Midbrain (tissue), 1 donor: ENCODE data around the gene ZSCAN2.
"Not testable (repeated sequence)": the region's sequence is repeated elsewhere in the genome, so short reads cannot be mapped to it uniquely, and the experiment has no call there.

ENCODE experiments used
- DNase-seq: peaks from one replicate; lab custom pipeline; 2025; lab: John Stamatoyannopoulos, UW

The ZSCAN2 gene

DNA sequence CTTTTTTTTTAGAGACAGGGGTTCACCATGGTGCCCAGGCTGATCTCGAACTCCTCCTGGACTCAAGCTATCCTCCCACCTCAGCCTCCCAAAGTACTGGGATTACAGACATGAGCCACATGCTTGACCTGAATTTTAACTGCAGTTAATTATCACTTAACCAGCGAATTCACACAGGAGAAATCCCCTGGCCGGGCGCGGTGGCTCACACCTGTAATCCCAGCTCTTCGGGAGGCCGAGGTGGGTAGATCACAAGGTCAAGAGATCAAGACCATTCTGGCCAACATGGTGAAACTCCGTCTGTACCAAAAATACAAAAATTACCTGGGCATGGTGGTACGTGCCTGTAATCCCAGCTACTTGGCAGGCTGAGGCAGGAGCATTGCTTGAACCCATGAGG is 41.1 kb downstream of the ZSCAN2 start:
- DNase-seq = not testable (repeated sequence)

DNA sequence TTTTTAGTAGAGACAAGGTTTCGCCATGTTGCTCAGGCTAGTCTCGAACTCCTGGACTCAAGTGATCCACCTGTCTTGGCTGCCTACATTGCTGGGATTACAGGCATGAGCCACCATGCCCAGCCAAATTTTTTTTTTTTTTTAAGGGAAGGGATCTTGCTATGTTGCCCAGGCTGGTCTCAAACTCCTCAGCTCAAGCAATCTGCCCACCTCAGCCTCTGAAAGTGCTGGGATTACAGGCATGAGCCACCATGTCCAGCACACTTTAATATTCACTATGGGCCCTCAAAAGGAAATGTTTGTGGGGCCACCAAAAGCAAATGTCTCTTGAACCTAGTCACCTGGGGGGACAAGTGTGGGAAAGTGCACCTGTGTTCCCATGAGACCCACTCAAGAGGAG is 41.8 kb downstream of the ZSCAN2 start:
- DNase-seq = not testable (repeated sequence)

DNA sequence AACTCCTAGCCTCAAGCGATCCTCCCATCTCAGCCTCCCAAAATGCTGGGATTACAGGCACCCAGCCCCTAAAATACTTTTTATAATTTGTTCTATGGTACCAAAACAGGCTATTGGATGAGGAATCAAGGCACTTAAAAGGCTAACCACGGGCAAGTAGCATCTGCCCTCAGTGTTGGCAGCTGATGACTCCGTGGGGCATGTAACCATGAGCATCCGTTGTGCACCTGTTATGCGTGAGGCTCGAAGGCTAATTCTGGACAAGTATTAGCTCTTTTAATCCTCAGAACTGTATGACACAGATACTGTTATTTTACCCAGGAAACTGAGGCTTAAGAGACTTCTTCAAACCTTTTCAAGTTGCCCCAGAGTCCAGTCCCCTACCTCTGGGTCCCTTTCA is 43.0 kb downstream of the ZSCAN2 start:
- DNase-seq = no peak

DNA sequence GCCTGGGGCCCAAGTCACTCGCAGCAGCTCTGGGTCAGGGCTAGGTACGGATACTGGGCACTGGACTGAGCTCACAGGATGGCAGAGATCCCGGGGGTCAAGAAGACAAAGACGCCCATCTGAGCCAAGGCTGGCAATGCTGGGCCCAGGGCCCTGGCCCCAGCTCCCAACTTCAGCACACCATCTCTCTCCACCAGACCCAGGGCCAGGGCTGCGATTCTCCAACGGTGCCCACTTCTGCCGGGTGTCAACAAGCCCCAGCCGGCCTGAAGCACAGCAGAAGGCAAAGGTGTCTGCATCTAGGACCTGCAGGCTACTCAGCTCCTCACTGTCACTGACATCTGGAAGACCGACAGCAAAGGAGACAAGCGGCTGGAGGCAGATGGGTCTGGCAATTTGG is 44.7 kb downstream of the ZSCAN2 start:
- no peak for DNase-seq

DNA sequence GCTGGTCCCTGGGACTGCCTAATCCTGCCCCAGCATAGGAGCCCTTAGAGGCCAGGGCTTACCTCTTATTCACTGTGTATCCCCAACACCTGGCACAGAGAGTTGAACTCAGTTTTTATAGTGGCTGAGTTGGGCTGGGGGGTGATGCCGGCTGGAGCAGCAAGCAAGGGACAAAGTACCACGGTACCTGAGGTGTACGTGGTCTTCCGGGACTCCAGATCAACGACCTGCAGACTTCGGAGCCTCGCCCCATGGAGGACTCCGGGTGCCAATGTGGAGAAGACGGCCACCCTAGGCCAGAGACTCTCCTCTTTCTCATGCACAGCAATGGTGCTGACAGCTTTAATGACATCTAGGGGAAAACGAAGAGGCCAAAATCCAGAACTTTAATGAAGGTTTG is 45.2 kb downstream of the ZSCAN2 start:
- DNase-seq = no peak

DNA sequence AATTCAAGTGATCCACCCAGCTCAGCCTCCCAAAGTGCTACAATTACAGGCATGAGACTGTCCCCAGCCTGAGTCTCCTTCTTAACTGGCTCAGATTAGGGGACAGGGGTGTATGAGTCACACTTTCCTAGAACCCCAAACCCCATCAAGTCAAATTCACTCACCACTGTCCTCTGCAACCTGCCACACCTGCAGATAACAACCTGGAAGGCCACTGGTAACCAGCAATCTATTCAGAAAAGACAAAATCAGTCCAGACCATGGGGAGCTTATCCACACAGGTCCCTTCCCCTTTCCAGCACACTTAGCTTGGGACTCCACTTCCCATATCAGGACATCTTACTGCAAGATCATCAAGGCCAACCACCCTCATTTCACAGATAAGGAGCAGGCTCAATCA is 46.9 kb downstream of the ZSCAN2 start:
- DNase-seq = no peak

DNA sequence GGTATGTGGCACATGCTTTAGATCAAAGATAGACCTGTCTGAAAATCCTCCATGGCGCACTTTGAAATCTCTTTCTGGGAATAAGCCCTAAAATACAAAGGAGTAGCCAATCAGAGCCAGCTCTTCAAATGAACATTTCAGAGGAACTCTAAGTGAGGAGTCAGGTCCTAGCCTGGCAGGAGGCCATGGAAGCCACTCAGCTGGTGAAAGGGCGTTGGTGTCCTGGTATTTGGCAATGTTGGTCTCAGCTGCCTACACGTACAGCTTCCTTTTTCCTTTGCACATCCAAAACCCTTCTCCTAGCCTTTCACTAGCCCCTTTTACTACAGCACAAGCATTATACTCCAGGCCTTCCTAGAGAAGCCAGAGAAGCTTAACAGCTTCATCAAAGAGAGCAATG is 47.7 kb downstream of the ZSCAN2 start:
- DNase-seq = no peak

DNA sequence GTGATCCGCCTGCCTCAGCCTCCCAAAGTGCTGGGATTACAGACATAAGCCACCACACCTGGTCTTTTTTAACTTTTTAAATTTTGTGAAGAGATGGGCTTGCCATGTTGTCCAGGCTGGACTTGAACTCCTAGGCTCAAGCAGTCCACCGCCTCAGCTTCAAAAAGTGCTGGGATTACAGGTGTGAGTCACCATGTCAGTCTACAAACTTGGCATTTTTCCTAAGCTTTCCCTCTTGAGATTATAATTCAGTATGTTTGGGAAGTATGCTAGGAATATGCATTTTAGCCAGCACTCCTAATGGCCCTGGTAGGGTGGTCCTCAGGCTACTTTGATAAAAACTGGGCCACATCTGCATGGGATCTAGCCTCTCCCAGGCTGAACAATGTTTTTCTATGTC is 48.9 kb downstream of the ZSCAN2 start:
- DNase-seq = no peak

DNA sequence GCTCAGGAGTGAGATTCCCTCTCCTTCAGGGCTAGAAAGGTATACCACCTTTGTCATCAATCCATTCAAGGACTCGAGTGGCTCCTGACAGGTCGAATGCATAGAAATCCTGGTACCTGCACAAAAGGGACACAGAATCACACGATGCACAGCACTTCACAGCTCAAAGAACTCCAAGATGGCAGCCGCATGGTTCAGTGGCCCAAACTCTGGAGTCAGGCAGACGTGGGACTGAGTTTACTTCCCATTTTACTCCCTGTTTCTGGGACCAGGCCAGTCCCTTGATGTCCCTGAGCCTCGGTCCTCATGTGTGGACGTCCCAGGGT is 52.7 kb downstream of the ZSCAN2 start:
- DNase-seq = peak; percentile 56

DNA sequence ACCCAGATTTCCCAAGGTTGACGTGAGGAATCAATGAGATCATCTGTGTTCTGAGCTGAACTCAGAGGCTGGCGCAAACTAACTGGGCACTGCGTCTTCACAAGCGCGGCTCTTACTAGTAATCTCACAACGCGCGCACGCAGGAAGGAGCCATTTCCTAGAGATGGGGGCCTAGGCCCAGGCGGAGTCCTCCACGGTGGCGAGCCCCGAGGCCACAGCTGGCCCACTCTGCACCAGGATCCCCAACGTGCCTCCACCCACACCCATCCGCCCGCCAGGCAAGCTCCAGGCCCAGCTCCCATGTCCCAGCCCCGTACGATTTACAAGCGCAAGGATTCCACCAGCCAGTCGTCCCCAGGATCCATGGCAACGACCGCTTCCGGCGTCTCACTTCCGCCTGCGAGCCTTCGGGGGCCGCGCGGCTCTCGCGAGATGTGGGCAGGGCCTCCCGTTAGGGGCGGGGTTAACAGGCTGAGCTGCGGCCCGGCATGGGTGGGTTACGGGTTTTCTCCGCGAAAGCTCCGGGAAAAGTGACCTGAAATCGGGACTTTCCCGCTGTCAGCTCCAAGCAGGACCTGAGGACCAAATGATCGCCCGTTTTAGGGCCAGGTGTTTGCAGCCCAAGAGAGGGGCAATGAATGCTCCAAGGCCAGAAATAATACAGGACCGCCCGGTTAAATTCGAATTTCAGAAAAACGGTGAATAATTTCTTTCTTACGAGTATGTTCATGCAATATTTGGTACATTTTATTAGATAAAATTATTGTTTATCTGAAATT is 53.3 kb downstream of the ZSCAN2 start, which contains the start of gene WDR73:
Gene WDR73, minus strand, starts transcription at position 374 of the 779 bp plus-strand sequence. Its CDS starts 9 bp downstream, at position 365.
- DNase-seq = peak; percentile 98

DNA sequence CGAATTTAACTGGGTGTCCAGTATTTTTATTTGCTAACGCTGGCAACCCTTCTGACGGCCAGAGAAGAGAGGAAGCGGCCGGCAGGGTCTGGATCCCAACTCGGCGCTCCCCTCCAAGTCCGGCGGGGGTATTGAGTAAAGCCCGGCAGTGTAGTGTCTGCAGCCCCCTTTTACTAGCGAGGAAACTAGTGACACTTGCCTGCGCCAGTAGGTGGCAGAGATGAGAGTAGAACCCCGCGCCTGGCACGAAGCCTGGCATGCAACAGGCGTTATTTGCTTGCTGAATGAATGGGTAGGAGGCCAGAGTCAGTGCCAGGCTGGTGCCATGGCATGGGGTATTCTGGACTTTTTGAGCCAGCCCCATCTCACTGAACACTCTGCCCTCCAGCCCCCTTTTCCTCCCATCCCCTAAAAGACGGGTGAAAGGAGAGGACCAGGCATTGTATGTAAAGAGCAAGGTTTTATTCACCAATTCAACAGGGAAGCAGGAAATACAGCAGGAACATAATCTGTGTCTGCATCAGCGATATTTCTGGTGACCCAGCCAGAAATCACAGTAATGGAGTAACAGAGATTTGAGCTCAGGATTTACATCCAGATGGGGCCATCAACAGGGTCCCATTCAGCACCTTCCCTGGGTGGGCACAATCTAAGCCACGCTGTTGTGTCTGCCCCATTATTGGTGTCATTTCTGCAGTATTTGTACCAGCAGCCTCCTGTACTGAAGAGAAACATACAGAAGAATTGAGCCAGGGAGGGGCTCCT is 54.1 kb downstream of the ZSCAN2 start:
- peak; percentile 86 for DNase-seq

DNA sequence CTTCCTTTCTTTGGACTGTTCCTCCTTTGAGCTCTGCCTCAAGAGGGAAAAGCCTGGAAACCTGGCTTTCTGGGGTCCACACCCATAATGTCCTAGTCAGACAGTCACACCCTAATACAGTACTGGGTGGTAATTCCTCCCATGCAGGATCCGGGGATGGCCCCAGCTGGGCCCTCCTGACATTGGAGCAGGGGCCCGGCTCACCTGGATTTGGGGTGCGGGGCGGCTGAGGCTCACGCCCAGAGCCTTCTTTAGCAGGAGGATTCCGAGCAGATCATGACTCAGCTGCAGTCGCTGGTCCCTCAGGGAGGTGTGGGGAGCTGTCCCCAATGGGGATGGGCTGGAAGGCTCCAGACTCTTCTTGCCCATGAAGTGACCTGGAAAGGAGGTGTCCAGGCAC is 56.2 kb downstream of the ZSCAN2 start:
- no peak for DNase-seq

DNA sequence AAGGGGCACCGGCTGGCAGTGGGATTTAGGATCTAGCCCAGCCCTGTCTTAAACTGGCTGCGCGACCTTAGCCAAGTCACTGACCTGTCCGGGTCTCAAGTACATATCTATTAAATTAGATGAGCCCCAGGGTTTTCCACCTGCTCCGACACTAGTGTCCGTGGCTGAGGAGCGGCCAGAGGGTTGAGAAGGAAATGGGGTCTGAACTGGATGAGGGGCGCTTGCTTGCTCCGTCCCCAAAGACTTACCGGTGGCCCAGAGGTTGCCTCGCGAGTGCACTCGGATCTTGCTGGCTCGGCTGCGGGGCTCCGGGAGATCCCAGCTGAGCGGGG is 56.9 kb downstream of the ZSCAN2 start:
- DNase-seq = no peak

DNA sequence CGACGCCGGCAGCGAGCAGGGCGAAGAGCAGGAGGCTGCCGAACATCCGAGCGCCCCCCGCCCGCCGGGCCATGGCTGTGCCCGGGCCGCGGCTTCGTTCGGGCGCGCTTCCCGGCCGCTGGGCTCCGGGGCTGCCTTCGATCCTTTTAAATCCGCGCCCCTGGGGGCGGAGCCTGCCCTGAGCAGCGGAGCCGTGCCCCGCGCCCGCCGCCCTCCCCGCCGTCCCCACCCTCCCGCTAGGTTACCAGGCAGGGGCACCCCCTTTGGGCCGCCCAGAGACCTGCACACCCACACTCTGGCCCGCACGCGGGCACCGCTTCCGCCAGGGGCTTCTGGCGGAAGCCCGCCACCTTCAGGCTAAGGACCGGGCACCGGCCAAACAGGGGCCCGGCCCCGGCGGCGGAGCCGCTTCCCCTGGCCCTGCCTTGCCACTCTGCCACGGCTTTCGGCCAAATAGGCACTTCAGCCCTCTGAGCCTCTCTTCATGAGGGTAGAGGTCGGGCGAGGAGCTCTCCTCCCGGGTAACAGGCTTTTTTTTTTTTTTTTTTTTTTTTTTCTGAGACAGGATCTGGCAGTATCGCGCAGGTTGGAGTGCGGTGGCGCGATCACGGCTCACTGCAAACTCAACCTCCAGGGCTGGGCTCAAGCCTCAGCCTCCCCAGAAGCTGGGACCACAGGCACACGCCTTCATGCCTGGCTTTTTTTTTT is 57.4 kb downstream of the ZSCAN2 start, which contains the start of gene NMB:
Gene NMB, minus strand, starts transcription at position 120 of the 708 bp plus-strand sequence. Its CDS starts 47 bp downstream, at position 73.
- peak; percentile 70 for DNase-seq

DNA sequence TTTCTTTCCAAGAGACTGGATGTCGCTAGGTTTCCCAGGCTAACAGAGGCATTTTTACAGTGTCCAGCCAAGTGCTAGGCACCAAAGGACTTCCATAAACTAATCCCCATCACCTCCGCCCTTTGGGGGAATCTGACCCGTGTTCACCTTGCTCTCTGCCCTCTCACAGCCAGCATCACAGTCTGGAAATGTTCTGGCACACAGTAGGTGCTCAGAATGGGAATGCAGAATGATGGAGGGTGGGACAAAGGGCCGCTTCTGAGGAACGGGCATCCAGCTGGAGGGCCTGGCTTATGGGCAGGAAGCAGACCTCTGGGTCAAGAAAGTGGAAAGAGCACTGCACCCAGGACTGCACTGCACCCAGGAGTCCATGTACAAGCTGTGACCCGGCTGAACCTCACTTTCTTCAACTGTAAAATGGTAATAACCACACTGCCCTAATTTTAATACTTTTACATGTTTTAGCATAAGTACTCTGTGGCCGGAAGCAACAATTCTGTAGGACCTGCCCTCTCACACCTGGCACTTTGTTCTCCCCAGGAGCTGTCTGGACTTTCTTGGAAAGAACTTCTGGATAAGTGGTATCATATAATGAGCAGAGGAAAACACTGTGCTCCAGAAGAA is 58.1 kb downstream of the ZSCAN2 start:
- DNase-seq = no peak

DNA sequence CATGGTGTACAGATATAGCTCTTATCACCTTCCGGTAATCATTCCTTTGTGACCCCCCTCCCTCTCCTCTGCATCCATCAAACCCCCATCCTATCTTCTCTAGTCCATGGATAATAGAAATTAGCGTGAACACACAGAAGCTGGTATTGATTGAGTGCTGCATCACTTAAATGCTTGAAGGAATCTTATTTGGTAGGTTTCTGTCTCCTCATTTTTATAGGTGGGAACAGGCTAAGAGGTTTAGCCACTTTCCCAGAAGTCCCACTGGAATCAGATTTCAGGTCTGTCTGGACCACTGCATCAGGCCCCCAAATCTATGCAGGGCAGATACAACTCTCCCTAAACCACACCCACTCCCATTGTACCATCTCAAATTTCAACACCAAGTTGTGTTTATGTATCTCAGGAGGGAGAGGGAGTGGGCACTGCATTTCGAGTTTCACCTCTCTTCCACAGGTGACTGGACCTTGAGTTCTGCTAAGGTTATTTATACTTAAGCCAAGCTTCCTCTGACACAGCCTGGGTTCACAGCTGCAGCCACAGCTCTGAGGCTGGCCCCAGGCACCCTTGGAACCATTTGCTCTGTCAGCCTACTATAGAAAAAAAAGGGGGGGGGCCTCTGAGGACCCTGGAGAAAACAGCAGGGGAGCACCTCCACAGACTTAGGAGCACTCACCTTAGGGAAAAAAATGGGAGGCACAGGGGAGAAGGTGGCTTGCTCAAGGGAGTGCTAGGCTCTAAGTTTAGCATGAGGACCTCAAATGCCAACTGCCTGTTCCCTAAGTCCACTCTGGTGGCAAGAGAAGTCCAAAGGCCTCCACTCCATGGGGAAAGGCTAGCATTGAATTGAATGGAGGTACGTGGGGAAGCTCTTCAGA is 59.3 kb downstream of the ZSCAN2 start:
- no peak for DNase-seq

DNA sequence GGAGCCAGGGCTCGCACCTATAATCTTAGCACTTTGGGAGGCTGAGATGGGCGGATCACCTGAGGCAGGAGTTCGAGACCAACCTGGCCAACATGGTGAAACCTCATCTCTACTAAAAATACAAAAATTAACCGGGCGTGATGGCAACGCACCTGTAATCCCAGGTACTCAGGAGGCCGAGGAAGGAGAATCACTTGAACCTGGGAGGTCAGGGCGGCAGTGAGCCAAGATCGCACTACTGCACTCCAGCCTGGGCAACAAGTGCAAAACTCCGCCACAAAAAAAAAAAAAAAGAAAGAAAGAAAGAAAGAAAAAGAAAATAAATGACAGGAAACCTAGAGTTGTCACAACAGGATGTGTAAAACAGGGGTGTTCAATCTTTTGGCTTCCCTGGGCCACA is 60.2 kb downstream of the ZSCAN2 start:
- DNase-seq = no peak

DNA sequence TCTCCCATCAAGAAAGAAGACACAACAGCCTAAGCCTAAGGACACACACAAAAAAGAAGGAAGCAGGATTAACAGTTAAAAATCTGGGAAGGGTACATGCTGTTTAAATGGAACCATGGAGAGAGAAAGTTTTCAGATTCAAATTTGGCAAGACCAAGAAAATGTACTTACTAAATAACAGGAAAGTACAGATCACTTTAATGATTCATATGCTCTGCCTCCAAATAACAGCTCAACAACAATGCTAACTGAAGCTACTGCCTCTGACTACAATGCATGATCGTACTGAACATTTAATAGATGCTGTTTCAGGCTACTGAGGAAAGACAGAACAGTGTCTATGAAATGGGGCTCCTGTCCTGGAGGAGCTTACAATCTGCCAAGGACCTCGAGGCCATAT is 65.6 kb downstream of the ZSCAN2 start:
- no peak for DNase-seq

DNA sequence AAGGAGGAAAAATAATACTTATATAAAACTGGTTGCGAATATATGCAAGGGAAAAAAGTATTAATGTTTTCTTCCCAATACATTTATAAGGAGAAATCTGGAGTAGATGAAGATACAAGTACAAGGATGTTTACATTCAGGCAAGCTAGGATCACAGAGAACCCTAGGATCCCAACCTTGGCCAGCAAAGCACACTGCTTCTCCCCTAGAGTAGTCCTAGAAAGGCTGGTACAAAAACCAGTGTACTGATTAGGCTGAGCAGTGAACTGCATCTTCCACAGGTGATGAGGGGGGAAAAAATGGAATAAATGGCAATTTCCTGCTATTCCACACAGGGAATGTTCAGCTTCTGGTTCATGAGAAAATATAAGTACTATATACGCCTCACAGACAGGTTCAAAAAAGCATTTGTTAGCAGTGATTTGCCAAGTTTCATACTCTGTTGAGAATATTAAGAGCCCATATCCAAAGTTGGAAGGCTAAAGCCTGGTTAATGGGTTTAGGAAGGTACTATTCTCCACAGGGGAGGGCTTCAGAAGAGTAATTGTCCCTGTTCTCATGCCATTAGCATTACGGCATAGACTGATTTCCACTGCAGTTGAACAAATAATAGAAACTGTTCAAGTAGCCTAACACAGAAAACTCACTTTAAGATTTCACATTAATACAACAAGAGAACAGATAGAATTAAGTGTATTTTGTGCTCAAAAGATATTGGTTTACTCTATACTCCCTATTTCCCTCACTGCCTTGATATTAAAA is 67.6 kb downstream of the ZSCAN2 start:
- no peak for DNase-seq

DNA sequence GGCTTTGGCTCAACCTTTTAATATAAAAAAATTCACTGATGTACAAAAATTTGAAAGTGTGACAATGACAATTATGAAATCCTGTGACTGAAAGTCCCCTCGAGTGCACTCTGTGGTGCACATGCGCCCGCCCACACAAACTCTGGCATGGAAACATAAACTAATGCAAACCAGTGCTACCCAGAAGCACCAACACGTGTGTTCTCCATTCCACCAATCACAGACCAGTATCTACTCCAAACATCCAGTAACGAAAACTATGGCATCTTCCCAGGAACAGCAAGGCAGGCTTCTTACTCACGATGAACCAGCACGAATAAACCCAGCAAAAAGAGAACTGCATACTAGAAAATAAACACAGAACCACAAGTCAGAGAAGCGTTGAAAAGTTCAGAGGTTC is 68.9 kb downstream of the ZSCAN2 start:
- DNase-seq = no peak

DNA sequence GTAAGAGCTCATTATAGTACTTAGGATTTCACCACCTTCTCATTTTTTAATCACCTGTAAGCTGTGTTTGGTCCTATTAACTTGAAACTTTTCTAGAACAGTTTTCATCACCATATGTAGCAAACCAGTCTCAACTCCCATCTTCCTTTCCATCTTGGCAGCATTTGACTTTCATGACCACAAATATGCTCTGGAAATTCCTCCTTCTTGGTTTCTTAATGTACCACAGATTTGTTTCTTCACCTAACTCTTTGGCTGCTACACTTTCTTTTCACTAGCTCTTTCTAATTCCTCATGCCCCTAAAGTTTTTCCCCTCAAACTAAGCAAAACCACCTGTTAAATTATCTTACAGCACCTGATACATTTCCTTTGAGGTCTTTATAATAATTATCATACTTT is 70.4 kb downstream of the ZSCAN2 start:
- no peak for DNase-seq
